WI38 (cell line): ENCODE measurements around the gene BABAM2.
"Not testable (repeated sequence)": the region's sequence is repeated elsewhere in the genome, so short reads cannot be mapped to it uniquely, and the experiment has no call there.

Experiments
- H3K4me3 ChIP-seq: 2 replicates; pipeline ENCODE4 v1.5.1; 2011; ENCODE audit warnings: low read depth, mild to moderate bottlenecking, control low read depth, low read length
- TF ChIP-seq, protein P1 (sequence below): IDR thresholded peaks from 2 replicates; pipeline ENCODE4 v1.5.1; 2012; ENCODE audit warnings: low read depth, mild to moderate bottlenecking, control low read depth, low read length

Gene BABAM2

DNA sequence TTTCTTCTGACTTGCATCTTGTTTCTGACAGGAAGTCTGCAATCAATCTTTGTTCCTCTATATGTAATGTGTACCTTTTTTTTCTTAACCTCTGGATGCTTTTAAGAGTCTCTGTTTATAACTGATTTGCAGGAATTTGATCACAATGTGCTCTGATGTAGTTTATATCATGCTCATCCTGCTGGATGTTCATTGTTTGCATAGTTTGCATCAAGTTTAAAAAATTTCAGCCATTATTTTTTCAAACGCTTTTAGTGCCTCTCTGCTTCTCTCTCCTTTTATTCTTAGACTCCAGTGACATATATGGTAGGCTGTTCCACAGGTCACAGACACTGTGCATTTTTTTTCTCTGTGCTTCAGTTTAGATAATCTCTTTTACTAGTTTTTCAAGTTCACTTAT lies 24.3 kb upstream of the BABAM2 start:
- TF ChIP-seq, protein P1, sequence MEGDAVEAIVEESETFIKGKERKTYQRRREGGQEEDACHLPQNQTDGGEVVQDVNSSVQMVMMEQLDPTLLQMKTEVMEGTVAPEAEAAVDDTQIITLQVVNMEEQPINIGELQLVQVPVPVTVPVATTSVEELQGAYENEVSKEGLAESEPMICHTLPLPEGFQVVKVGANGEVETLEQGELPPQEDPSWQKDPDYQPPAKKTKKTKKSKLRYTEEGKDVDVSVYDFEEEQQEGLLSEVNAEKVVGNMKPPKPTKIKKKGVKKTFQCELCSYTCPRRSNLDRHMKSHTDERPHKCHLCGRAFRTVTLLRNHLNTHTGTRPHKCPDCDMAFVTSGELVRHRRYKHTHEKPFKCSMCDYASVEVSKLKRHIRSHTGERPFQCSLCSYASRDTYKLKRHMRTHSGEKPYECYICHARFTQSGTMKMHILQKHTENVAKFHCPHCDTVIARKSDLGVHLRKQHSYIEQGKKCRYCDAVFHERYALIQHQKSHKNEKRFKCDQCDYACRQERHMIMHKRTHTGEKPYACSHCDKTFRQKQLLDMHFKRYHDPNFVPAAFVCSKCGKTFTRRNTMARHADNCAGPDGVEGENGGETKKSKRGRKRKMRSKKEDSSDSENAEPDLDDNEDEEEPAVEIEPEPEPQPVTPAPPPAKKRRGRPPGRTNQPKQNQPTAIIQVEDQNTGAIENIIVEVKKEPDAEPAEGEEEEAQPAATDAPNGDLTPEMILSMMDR, result no peak
- no peak overlapping the region for H3K4me3 ChIP-seq

DNA sequence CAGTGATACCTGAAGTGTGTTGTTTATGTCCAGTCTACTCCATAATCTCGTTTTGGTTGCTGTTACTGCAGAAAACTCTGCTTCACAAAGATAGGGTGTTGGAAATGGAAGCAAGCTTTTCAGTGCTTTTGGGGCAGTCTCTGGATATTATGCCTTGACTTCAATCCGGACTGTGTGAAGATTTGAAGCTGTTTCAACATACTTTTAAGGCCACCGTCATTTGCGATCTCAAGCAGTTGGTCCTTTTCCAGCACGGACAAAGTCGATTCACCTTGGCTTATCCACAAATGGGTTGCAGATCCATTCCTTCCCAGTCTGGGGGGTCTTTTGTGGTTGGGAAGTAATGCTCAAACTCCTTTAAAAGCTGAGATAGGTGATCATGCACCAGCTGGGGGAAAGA lies 20.8 kb upstream of the BABAM2 start:
- no peak overlapping the region for H3K4me3 ChIP-seq
- TF ChIP-seq, protein P1, result no peak

DNA sequence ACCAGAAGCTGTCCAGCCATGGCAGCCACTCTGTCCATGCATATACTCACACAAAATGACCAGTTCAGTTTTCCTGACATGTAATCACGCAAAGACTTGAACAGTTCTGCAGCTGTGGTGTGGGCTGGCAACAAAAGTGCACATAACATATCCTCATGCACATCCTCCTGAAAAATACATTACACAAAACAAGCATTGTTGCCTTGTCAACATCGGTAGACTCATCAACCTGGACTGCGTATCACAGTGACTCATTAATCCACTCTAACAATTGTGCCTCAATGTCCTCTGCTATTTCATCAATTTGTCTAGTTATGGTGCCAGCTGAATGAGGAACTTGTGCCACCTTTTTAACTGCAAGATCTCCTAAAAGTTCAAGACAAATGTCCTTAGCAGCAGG lies 19.8 kb upstream of the BABAM2 start:
- TF ChIP-seq, protein P1, result no peak
- H3K4me3 ChIP-seq, result no peak overlapping the region

DNA sequence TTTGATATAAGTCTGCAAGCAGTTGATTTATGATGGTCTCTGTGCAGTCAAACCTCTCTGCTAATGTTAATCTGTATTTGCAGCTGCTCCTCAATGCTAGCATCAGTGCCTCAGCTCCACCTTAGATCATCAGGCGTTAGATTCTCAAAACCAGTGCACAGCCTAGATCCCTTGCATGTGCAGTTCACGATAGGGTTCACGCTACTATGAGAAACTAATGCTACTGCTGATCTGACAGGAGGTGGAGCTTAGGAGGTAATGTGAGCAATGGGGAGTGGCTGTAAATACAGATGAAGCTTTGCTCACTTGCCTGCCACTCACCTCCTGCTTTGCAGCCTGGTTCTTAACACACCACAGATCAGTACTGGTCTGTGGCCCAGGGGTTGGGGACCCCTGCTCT lies 18.7 kb upstream of the BABAM2 start:
- H3K4me3 ChIP-seq, result no peak overlapping the region
- TF ChIP-seq, protein P1, result no peak

DNA sequence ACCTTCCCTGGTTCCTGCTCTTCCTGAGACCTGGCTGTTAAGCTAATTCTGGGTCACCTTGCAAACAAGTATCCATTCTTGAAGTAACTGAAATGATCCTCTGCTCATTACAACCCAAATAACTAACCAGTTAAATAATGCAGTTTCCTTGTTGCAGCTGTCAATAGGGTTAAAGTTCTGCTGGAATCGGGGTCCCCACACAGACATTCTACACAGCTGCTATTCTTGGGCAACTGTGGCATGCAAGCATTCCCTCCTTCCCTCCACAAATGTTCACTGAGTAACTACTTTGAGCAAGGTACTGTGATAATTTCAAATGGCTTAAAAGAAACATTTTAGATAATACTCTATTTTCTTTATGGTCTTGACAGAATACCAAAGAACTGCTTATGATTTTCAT lies 17.4 kb upstream of the BABAM2 start:
- TF ChIP-seq, protein P1, result no peak
- no peak overlapping the region for H3K4me3 ChIP-seq

DNA sequence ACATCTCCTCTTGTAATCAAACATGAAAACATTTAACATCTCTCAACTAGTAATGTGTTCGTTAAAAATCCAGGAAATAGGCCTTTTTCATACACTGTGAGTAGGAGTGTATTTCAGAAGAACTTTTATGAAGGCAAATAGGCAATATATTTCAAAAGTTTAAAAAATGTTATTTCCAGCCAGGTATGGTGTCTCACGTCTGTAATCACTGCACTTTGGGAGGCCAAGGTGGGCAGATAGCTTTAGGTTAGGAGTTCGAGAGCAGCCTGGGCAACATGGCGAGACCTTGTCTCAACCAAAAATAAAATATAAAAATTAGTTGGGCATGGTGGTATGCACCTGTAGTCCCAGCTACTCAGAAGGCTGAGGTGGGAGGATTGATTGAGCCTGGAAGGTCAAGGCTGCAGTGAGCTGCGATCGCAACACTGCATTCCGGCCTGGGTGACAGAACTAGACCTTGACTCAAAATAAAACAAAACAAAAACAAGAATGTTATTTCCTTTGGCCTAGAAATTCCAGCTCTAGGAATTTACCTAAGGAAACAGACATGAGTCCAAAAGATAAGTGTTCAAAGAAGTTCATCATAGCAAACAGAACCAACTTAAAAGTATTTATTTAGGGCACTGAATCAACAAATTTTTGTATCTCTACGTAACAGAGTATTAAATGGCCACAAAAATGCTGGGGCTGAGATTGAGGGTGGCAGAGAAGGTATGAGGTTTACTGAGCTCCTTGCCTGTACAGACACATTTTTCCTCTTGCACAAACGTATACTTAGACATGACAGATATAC lies 15.2 kb upstream of the BABAM2 start:
- TF ChIP-seq, protein P1, result no peak
- H3K4me3 ChIP-seq, result no peak overlapping the region

DNA sequence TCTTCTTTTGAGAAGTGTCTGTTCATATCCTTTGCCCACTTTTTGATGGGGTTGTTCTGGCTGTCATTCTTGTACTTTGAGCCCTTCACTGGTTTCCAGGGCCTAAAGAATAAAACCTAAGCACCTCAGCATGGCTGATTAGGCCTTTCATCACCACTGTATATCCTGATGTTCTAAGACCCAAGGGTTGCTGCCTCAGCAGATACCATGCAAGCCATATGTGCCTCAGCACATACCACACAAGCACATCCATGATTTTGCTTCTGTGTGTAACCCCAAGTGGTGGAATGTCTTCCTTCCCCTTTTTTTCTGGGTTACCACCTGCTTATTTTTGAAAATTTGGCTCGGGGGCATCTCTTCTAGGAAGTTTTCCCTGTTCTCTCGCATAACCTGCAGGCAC lies 11.7 kb upstream of the BABAM2 start:
- H3K4me3 ChIP-seq, result no peak overlapping the region
- TF ChIP-seq, protein P1, result no peak

DNA sequence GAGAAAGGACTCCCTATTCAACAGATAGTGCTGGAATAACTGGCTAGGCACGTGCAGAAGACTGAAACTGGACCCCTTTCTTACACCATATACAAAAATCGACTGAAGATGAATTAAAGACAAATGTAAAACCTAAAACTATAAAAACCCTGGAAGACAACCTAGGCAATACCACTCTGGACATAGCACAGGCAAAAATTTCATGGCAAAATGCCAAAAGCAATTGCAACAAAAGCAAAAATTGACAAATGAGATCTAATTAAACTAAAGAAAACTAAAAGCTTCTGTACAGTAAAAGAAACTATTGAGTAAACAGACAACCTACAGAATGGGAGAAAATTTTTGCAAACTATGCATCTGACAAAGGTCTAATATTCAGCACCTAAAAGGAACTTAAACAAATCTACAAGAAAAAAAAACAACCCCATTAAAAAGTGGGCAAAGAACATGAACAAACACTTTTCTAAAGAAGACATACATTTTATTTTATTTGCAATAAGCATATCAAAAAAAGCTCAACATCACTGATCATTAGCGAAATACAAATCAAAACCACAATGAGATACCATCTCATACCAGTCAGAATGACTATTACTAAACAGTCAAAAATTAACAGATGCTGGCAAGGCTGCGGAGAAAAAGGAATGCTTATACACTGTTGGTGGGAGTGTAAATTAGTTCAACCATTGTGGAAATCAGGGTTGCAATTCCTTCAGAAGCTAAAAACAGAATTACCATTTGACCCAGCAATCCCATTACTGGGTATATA lies 8.5 kb upstream of the BABAM2 start:
- H3K4me3 ChIP-seq, result not testable (repeated sequence)

DNA sequence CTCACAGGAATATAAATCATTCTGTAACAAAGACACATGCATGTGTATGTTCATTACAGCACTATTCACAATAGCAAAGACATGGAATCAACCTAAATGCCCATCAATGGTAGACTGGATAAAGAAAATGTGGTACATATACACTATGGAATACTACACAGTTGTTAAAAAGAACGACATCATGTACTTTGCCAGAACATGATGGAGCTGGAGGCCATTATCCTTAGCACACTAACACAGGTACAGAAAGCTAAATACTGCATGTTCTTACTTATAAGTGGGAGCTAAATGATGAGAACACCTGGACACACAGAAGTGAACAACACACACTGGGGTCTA lies 8.0 kb upstream of the BABAM2 start:
- H3K4me3 ChIP-seq, result not testable (repeated sequence)
